ENCODE results near the gene ACSM6. TPM values are rescaled to one million over a fixed set of nuclear protein-coding genes. Genes with fewer than 3 reads are reported as not detected.
"Not testable (repeated sequence)": the region's sequence is repeated elsewhere in the genome, so short reads cannot be mapped to it uniquely, and the experiment has no call there.

Gene ACSM6
- total RNA-seq, 1 donor from 2014 or later: not detected

- TF ChIP-seq POLR2A (IDR thresholded peaks at IDR 0.05) (no peak), CTCF (IDR thresholded peaks at IDR 0.05) (no peak), POLR2AphosphoS5 (IDR thresholded peaks at IDR 0.05; ENCODE audit: insufficient read depth in 1 of 2, low read depth in 1 of 2) (no peak)
- Histone ChIP-seq H3K9me3 (no peaks in the 10 kb centered on the region), H3K36me3 (no peaks in the 10 kb centered on the region), H3K27me3 (no peaks in the 10 kb centered on the region), H3K4me1 (no peaks in the 10 kb centered on the region), H3K27ac (no peak overlapping the region), H3K4me3 (no peak overlapping the region)
- no peak for DNase-seq (ENCODE audit: extremely low spot score in 2 of 2)
- intact Hi-C loops (cut with DNase I): no loop called here
Observed at GRCh38 chr10:95201736-95202135, 7.7 kb downstream of the ACSM6 start.

- H3K4me1 ChIP-seq; H3K4me3 ChIP-seq; DNase-seq (ENCODE audit: extremely low spot score in 2 of 2); H3K27me3 ChIP-seq; intact Hi-C loops (cut with DNase I); H3K36me3 ChIP-seq; H3K27ac ChIP-seq; H3K9me3 ChIP-seq: not testable (repeated sequence)
Observed at GRCh38 chr10:95202865-95203264, 8.8 kb downstream of the ACSM6 start.

GRCh38 chr10:95208702-95209391, 14.8 kb downstream of the ACSM6 start:
- H3K27me3 ChIP-seq: no peaks in the 10 kb centered on the region
- H3K9me3 ChIP-seq: no peaks in the 10 kb centered on the region
- no peaks in the 10 kb centered on the region for H3K4me1 ChIP-seq
- intact Hi-C loops (cut with DNase I): no loop called here
- TF ChIP-seq POLR2A (IDR thresholded peaks at IDR 0.05) (no peak), CTCF (IDR thresholded peaks at IDR 0.05) (no peak), POLR2AphosphoS5 (IDR thresholded peaks at IDR 0.05; ENCODE audit: insufficient read depth in 1 of 2, low read depth in 1 of 2) (no peak)
- no peak for DNase-seq (ENCODE audit: extremely low spot score in 2 of 2)
- no peak overlapping the region for H3K4me3 ChIP-seq
- H3K27ac ChIP-seq: no peak overlapping the region
- H3K36me3 ChIP-seq: no peaks in the 10 kb centered on the region

GRCh38 chr10:95209509-95210127, 15.6 kb downstream of the ACSM6 start:
- Histone ChIP-seq H3K4me1 (no peaks in the 10 kb centered on the region), H3K36me3 (no peaks in the 10 kb centered on the region), H3K4me3 (no peak overlapping the region), H3K9me3 (no peaks in the 10 kb centered on the region), H3K27me3 (no peaks in the 10 kb centered on the region), H3K27ac (no peak overlapping the region)
- DNase-seq (ENCODE audit: extremely low spot score in 2 of 2): no peak
- intact Hi-C loops (cut with DNase I): no loop called here
- TF ChIP-seq CTCF (IDR thresholded peaks at IDR 0.05): no peak
- no peak for TF ChIP-seq POLR2A (IDR thresholded peaks at IDR 0.05)
- TF ChIP-seq POLR2AphosphoS5 (IDR thresholded peaks at IDR 0.05; ENCODE audit: insufficient read depth in 1 of 2, low read depth in 1 of 2): no peak

GRCh38 chr10:95211606-95212279, 17.7 kb downstream of the ACSM6 start:
- Histone ChIP-seq H3K9me3 (no peaks in the 10 kb centered on the region), H3K4me1 (no peaks in the 10 kb centered on the region), H3K27me3 (no peaks in the 10 kb centered on the region), H3K36me3 (no peaks in the 10 kb centered on the region), H3K4me3 (no peak overlapping the region), H3K27ac (no peak overlapping the region)
- intact Hi-C loops (cut with DNase I): no loop called here
- TF ChIP-seq POLR2A (IDR thresholded peaks at IDR 0.05) (no peak), CTCF (IDR thresholded peaks at IDR 0.05) (no peak), POLR2AphosphoS5 (IDR thresholded peaks at IDR 0.05; ENCODE audit: insufficient read depth in 1 of 2, low read depth in 1 of 2) (no peak)
- DNase-seq (ENCODE audit: extremely low spot score in 2 of 2): no peak
